K562 (cell line): ENCODE results near the gene DCAF17. TPM values are rescaled to one million over a fixed set of nuclear protein-coding genes. Genes with fewer than 3 reads are reported as not detected.

ENCODE experiments used
- ARID3B ChIP-seq: fragments of 250-450 bp; sonication (Bioruptor Pico); IDR thresholded peaks from 2 replicates; pipeline ENCODE4 v1.4.0; 2020; ENCODE audit warnings: borderline replicate concordance
- ERF ChIP-seq: fragments of 450-650 bp; formaldehyde crosslinking; IDR thresholded peaks from 2 replicates; pipeline ENCODE4 v1.4.0; 2020; ENCODE audit warnings: mild to moderate bottlenecking, mixed read lengths
- MAX ChIP-seq: sonication (generic); formaldehyde crosslinking; IDR thresholded peaks from 2 replicates; pipeline ENCODE4 v1.9.0; 2022; ENCODE audit warnings: mild to moderate bottlenecking, missing genetic modification reagents
- RAD51 ChIP-seq: fragments of 450-650 bp; IDR thresholded peaks from 2 replicates; pipeline ENCODE4 v1.7.1; 2016; ENCODE audit warnings: low read depth, mild to moderate bottlenecking, borderline replicate concordance
- SRF ChIP-seq, 2 experiments: fragments of 250-450, 450-650 bp in 1 of 2; sonication (Bioruptor Pico) in 1 of 2; sonication (generic) in 1 of 2; formaldehyde crosslinking; IDR thresholded peaks; 2 replicates each; pipeline versions ENCODE4 v1.5.0 to v1.5.1; 2020 to 2022; ENCODE audit warnings: mild to moderate bottlenecking in 1 of 2, missing genetic modification reagents in 1 of 2
- ZNF395 ChIP-seq: fragments of 200-800 bp; sonication (Bioruptor generic); IDR thresholded peaks from 2 replicates; pipeline ENCODE4 v1.6.1; 2017; ENCODE audit warnings: missing genetic modification characterization, missing compliant biosample characterization
- polyA plus RNA-seq, 8 experiments: library from polyadenylated mRNA; depleted of rRNA in 4 of 8; stranded (reverse) in 5 of 8; unstranded in 3 of 8; fragments of >200 nt; fragmentation: Nextera tagmentation in 2 of 8; fragmentation: Illumina TruSeq in 1 of 8; extraction: Ambion mirVana in 2 of 8; extraction: Trizol in 1 of 8; gene quantifications; 2 replicates each; pipeline versions ENCODE4 v1.2.1 to v1.2.3, GENCODE V29; 2011 to 2014; ENCODE audit warnings: inconsistent platforms in 1 of 8, missing spikeins in 1 of 8
- small RNA-seq: library from RNA; depleted of rRNA; stranded (forward); fragments of <200 nt; gene quantifications from one replicate; pipeline ENCODE3, GENCODE V24; 2014
- total RNA-seq, 7 experiments: library from RNA; depleted of rRNA in 6 of 7; stranded (reverse); fragments of >200 nt in 6 of 7; fragmentation: Illumina TruSeq in 2 of 7; extraction: Trizol in 2 of 7; gene quantifications; 2 replicates each; pipeline versions ENCODE4 v1.2.1 to v1.2.3, GENCODE V29; 2011 to 2021; ENCODE audit warnings: low replicate concordance in 1 of 7

Gene DCAF17
- total and polyA plus RNA-seq, 9 of the 15 experiments (the other 6 are each of a cell fraction or from before 2014, with no cell fraction given): 10.0 to 38.5 (median 27.1) TPM

- TF ChIP-seq ARID3B (CRISPR knock-in tag) (no peak), RAD51 (no peak), ERF (CRISPR knock-in tag) (no peak), SRF (CRISPR knock-in tag; IDR thresholded peaks at IDR 0.05) (no peak), ZNF395 (CRISPR knock-in tag) (no peak), MAX (CRISPR knock-in tag) (no peak)
Observed at GRCh38 chr2:171533331-171533730, 99.3 kb downstream of the DCAF17 start (continued).

Small RNA genes lying within 50 kb of the gene (small RNA-seq; reads per million reads assigned to genes)
- gene AC007969.2: not detected

Other genes starting within 250 kb of the DCAF17 start
- 14.9 and 16.4 TPM in 2 replicates for gene METTL8, start 236 bp upstream of the DCAF17 start, total RNA-seq (2014; rRNA removed)
- gene METTL8, start 236 bp upstream of the DCAF17 start, total RNA-seq (2014; rRNA removed; fragmentation: Illumina TruSeq; extraction: Trizol): 52.6 and 55.3 TPM in 2 replicates
- 33.7 TPM in 2 replicates for gene METTL8, start 236 bp upstream of the DCAF17 start, total RNA-seq (2015; rRNA removed; fragmentation: Illumina TruSeq; extraction: Trizol)
- gene METTL8, start 236 bp upstream of the DCAF17 start, total RNA-seq (2021): 30.7 and 35.1 TPM in 2 replicates
- gene METTL8, start 236 bp upstream of the DCAF17 start, polyA plus RNA-seq (2011; rRNA removed): 26.5 and 40.8 TPM in 2 replicates
- gene METTL8, start 236 bp upstream of the DCAF17 start, polyA plus RNA-seq (2014; fragmentation: Illumina TruSeq; extraction: Trizol): 28.6 and 35.1 TPM in 2 replicates
- 10 to 100 TPM; 12.9 to 16.7 TPM for gene METTL8, start 236 bp upstream of the DCAF17 start, polyA plus RNA-seq (2014; fragmentation: Nextera tagmentation; extraction: Ambion mirVana)
- 15.8 and 20.5 TPM in 2 replicates for gene METTL8, start 236 bp upstream of the DCAF17 start, polyA plus RNA-seq (2014; rRNA removed)
- 12.4 and 14.0 TPM in 2 replicates for gene CYBRD1, start 88.2 kb downstream of the DCAF17 start, total RNA-seq (2014; rRNA removed)
- 15.6 and 18.7 TPM in 2 replicates for gene CYBRD1, start 88.2 kb downstream of the DCAF17 start, total RNA-seq (2014; rRNA removed; fragmentation: Illumina TruSeq; extraction: Trizol)
- gene CYBRD1, start 88.2 kb downstream of the DCAF17 start, total RNA-seq (2015; rRNA removed; fragmentation: Illumina TruSeq; extraction: Trizol): 15.3 and 16.2 TPM in 2 replicates
- 21.6 and 22.4 TPM in 2 replicates for gene CYBRD1, start 88.2 kb downstream of the DCAF17 start, total RNA-seq (2021)
- 20.1 and 25.6 TPM in 2 replicates for gene CYBRD1, start 88.2 kb downstream of the DCAF17 start, polyA plus RNA-seq (2011; rRNA removed)
- 14.9 and 15.8 TPM in 2 replicates for gene CYBRD1, start 88.2 kb downstream of the DCAF17 start, polyA plus RNA-seq (2014; fragmentation: Illumina TruSeq; extraction: Trizol)
- gene CYBRD1, start 88.2 kb downstream of the DCAF17 start, polyA plus RNA-seq (2014; fragmentation: Nextera tagmentation; extraction: Ambion mirVana): 10 to 100 TPM in 1 of 2 experiments, 1 to 10 TPM in 1; 9.6 to 10.7 TPM
- gene CYBRD1, start 88.2 kb downstream of the DCAF17 start, polyA plus RNA-seq (2014; rRNA removed): 12.4 and 15.6 TPM in 2 replicates